D341Med (cell line): ENCODE results near the gene RAC2.

ENCODE experiments used
- DNase-seq: peaks from one replicate; pipeline ENCODE4 v3.0.0; 2012; ENCODE audit warnings: low spot score

Gene RAC2

DNA sequence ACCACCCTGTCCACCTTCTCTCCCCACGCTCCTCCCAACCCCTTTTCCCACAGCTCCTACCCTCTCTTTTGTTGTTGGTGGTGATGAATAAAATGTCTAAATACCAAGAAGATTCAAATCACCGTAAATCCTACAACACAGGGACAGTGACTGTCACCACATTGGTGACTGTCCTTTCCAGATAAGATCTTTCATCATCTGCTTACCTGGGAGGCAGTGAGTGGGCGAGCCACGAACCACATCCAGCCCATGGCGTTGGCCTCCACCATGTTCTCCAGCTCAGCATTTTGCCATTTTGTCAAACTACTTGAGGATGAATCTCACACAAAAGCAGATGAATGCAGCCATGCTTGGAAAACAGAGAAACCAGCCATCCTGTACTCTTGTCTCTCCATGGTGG lies 31.6 kb upstream of the RAC2 start:
- DNase-seq = no peak

DNA sequence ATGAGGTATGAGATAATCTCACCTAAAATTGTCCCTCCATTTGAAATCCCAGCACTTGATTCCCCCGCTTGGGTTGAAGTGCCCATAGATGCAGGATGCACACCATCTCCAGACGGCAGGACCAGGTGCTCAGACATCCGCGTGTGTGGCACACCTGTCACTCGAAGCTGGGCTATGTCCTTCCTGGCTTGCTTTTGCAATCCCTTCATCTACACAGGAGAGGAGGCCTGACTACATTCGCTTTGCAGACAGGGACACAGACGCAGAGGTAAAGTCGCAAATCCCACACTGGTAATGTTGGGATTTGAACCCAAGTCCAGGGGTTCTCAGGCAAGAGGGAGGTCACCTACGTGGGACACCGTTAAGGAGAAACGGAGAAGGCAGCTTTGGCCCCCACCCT lies 31.1 kb upstream of the RAC2 start:
- no peak for DNase-seq

DNA sequence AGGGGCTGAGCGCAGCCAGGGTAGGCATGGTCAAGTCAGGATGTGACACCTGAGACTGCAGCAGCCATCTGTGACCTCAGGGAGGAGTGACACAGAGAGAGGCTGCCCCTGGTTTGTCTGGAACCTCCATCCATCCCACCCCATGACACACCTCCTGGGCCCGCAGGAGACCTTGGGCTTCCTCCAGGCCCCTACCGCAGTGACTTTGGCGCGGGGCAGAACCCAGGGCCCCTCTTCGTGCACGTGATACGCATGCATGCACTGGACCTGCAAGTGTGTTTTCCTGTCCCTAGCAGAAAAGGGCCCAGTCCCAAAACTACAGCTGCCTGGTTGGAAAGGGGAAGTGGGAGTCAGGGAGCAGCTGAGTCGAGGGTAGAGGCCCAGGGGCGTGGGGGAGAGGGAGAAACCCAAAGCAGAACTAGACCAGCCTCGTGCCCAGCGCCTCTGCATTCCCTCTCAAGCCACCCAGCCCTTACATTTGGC lies 30.4 kb upstream of the RAC2 start:
- no peak for DNase-seq

DNA sequence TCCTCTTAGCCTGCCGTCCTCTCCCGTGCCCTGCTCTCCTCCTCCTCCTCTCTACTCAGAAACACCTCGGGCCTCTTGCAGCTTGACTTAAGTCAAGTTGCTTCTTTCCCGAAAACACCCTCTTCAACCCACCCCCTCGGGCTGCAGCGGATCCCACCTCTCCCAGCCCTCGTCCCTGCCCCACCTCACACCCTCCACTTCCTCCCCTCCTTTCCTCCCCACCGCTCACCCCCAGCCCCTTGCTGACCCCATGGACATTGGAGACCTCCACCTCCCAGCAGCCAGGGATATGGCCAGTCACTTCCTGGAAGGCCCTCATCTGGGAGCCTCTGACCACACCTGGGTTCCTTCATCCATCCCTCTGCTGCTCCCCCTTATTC lies 29.8 kb upstream of the RAC2 start:
- no peak for DNase-seq

DNA sequence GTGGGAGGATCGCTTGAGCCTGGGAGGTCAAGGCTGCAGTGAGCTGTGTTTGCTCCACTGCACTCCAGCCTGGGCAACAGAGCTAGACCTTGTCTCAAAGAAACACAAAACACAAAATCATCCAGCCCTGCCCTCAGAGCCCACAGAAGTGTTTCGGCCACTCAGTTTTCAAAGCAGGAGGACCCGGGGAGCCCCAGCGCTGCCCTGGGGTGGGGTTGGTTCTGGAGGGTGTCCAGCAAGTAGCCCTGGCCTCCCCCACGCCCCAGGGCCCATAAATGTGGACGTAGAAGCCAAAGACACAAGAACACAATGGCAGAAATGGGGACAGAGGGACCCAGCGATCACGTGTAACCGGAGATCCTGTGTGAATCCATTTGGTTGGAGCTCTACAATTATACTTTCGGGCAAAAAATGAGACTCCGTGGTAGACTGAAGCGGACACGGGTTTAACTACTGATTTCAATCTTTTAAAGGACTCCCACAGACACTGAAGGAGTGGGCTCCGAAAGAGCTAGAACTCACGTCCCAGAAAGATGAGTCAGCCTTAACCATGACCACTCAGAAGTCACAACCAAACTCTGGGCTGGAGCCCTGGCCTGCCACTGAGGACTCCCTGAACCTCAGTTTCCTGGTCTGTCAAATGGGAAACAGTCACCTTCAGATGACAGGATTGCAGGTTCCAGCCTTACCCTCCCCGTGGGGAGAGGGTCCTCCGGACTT lies 29.2 kb upstream of the RAC2 start:
- no peak for DNase-seq

DNA sequence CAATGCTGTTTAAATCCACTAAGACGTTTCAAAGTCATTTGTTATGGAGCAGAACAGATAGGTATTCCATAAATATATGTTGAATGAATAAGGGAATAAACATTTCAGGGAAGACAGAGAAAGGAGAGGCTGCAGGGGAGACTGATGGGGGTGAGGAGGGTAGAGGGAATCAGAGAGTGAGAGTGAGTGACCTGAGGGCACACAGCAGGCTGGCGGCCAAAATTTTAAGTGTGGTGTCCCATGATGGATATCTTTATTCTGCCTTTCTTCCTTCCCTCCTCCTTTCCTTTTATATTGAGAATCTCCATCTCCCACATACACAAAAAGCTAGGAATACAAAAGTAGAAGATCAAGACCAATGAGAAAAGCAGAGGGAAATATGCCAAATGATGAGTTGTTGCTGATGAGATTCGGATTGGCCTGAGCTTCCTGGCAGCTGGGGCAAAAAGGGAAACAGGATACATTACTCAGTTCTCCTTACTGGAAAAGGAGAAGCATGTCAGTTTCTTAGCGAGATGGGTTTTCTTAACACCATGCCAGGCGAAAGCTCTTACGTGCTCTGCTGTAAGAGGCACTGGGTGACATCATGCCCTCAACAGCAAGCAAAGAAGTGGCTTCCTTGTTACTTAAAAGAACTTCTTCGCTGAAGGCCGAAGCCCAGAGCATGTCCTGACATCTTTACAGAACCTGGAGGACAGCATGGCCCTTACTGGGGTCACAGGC lies 27.0 kb upstream of the RAC2 start:
- no peak for DNase-seq

DNA sequence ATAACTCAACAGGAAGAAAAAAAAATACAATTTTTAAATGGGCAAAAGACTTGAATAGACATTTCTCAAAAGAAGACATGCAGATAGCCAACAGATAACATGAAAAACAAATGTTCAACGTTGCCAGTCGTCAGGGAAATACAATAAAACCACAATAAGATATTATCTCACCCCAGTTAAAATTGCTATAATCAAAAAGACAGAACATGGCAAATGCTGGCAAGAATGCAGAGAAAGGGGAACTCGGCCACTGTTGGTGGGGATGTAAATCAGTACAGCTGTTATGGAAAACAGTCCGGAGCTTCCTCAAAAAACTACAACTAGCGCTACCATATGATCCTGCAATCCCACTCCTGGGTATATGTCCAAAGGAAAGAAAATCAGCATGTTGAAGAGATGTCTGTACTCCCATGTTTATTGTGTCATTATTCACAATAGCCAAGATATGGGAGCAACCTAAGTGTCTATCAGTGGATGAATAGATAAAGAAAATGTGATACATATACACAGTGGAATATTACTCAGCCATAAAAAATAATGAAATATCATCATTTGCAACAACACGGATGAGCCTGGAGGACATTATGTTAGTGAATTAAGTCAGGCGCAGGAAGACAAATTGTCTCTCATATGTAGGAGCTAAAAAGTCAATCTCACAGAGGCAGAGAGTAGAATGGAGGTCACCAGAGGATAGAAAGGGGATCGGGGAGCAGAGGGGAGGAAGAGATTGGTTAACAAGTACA lies 26.0 kb upstream of the RAC2 start:
- DNase-seq = no peak

DNA sequence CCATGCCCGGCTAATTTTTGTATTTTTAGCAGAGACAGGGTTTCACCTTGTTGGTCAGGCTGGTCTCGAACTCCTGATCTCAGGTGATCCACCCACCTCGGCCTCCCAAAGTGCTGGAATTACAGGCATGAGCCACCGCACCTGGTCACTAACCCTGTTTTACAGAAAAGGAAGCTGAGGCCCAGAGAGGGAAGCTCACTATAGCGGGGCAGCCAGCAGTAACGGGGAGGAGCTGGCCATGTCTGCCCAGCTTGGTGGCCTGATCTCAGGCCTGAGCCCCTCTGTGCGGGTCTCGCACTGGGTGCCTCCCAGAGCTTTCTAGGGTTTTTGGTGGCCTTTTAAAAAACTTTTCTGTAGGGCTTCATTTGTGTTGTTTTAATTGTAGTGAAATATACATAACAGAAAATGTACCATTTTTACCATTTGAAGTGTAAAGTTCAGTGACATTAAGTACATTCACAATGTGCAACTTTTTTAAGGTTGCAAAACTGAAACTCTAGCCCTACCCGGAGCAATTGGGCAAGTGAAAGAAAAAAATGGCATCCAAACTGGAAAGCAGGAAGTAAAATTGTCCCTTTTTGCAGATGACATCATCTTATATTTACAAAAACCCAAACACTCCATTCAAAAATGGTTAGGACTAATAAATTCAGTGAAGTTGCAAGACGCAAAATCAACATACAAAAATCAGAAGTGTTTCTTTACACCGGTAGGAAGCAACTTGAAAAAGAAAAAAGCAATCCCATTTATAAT lies 23.8 kb upstream of the RAC2 start:
- no peak for DNase-seq

DNA sequence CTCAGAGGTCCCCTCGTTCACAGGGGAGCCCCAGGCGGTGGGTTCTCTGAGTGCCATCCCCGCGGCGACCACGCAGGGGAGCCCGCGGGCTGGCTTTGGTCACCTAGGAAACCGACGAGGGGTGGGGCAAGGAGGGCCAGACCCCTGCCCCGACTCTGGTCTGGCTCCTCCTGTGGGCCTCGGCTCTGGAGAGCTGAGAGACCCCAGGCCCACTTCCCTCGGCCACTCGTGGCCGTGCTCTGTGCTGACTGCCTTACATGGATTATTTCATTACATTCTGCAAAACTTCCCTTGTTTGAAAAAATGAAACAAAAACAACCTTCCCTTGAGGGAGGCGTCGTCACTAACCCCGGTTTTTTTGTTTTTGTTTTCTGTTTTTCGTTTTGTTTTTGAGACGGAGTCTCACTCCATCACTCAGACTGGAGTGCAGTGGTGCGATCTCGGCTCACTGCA lies 23.1 kb upstream of the RAC2 start:
- DNase-seq = peak; percentile 86

DNA sequence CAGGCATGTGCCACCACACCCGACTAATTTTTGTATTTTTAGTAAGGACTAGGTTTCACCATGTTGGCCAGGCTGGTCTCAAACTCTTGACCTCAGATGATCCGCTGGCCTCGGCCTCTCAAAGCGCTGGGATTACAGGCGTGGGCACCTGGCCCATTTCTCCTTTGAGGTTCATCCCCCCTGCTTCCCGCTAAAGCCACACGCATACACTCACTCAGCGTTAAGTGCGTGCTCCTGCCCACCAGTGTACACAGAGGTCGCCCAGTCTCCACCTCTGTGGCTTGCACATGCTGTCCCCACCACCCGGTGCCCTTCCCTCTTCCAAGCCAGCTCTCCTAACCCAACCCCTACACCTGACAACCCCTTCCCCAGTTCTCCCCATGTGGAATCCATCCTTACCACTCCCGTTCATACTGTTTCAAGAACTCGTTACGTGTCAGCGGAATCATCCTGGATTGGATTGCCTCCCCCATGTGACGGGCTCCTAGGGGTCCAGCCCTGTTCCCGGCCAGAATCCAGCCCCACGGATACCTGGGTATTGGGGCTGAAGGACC lies 22.6 kb upstream of the RAC2 start:
- DNase-seq = no peak

DNA sequence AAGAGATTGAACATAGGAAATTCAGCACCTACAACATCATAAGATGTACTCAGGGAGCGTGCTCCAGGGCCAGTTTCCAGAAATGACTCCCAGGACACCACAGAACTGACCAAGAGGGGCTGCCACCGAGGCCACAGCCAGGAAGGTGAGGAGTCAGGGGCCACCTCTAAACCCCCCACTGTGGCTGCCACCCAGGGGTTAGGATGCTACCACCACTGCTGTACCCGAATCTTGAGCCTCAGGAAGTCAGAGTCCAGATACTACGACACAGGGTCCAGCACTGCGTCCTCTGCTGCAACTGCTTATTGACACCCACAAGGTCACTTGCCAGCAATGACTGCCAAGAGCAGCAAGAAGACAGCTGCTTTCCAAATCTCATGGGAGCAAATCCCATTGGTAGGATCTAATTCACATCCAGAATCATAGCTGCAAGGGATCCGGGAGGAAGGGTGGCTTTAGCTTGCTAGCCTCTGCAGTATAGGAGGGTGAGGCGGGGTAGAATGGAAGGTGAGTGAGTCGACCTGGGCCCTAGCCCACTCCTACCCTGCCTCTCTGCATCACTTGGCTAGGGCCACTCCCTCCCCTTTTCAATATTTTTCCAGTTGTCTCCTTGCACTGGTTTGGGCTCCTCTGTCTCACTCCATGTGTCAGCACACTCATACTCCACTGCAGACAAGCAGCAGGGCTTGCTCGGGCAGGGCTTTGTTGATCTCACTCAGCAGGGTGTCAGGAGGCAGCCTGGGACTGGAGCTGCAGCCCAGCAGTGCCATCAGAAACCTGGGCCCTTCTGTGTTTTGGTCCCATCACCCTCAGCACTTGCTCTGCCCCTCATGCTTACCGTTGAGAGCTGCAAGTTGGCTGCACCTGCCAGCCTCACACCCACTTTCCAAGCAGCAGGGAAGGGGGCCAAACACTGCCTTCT lies 20.2 kb upstream of the RAC2 start:
- DNase-seq = no peak

DNA sequence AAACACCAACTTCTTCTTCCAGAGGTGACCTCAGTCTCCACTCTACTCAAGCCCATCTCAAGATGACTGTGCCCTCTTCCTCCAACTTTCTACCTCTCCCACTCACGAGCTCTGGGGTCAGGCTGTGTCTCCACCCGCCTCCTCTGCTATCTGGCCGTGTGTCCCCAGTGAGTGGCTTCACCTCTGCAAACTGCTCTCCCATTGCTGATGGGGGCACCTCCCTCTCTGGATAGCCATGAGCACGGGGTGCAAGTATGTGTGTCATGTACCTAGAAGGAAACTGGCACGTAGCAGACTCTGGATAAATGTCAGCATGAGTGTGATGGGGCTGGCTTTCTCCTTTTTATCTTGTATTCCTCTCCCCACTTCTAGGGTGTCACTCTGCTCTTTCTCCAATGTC lies 18.3 kb upstream of the RAC2 start:
- no peak for DNase-seq

DNA sequence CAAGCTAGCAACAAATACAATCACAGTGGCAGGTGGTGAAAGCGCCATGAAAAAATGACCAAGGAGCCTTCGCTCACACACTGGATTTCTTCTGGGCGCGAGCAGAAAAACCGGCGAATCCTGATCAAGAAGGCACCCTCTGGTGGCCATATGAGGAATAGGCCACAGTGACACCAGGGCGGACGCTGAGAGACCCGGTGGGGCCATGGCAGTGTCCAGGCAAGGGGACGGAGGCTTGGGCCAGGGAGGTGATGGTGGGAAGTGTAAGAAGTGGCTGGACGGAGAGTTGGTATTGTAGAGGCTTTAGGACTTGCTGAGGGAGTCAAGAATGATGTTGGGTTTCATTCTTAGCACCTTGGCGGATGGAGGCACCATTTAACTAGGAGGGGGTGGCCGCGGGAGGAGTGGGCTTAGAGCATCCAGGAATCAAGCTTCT lies 16.9 kb upstream of the RAC2 start:
- peak; percentile 84 for DNase-seq

DNA sequence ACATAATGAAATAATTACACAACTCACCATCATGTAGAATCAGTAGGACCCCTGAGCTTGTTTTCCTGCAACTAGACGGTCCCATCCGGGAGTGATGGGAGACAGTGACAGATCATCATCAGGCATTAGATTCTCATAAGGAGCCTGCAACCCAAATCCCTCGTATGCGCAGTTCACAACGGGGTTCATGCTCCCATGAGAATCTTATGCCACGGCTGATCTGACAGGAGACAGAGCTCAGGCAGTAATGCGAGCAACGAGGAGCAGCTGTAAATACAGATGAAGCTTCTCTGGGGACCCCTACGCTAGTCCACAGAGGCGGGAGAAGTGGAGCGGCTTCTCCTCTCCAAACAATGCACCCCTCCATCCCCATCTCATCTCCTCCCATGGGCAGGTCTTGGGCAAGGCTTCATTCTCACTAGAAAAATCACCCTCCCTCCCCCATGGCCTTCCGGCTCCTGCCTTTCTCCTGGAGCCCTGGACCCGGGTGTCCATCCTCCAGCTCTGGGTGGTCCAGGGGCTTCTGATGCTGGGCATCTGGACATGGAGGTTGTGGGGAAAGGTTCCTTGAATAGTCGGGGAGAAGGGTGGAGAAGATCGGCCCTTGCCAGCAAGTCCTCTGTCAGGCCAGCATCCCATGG lies 16.2 kb upstream of the RAC2 start:
- DNase-seq = no peak

DNA sequence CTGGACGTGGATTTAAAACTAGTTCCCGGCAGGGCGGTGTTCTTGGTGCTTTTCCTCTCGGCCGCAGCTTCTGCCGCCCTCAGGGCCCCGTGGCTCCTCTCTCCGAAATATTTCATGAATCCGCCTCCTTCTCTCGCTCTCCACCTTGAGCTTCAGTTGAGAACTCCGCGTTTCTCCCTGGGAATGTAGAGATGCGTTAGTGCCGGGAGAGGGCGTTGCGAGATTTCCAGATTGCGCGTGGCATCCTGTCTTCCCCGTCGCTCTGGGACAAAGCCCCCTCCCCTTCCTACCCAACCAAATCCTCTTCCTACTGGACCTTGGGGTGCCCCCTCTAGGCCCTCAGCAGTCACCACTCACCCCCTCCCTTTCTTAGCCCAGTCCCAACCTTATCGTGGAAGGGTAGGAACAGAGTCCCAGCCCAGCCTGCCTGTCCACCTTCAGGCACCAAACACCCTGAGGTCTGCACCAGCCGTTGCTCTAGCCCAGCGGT lies 15.5 kb upstream of the RAC2 start:
- peak; percentile 62 for DNase-seq

DNA sequence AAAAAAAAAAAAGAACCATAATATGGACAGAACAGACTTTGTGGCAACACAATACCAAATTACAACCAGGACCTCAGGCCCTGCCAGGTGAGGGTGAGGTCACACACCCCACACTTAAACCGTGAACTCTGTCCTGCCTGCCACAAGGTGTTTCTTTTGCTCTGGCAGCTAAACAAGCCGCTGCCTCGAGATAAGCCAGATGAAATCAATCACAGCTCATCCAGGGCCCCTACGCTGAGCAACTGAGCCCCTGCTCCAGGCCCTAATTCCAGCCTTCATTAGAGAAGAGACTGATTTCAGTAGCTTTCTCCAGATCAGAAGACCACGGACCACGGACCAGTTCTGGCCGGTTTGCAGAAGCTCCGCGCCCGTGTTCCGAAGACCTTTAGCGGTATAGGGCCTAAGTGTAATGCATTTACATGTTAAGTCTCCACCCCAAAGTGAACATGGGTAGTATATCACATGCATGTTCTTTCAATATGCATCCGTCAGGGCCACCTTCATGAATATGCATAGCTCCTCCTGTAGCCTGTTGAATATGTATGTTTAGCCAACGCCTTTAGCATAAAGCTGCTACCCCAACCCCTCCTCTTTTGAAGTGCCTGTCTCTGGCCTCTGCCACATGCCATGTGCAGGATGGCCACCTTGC lies 14.8 kb upstream of the RAC2 start:
- DNase-seq = no peak

DNA sequence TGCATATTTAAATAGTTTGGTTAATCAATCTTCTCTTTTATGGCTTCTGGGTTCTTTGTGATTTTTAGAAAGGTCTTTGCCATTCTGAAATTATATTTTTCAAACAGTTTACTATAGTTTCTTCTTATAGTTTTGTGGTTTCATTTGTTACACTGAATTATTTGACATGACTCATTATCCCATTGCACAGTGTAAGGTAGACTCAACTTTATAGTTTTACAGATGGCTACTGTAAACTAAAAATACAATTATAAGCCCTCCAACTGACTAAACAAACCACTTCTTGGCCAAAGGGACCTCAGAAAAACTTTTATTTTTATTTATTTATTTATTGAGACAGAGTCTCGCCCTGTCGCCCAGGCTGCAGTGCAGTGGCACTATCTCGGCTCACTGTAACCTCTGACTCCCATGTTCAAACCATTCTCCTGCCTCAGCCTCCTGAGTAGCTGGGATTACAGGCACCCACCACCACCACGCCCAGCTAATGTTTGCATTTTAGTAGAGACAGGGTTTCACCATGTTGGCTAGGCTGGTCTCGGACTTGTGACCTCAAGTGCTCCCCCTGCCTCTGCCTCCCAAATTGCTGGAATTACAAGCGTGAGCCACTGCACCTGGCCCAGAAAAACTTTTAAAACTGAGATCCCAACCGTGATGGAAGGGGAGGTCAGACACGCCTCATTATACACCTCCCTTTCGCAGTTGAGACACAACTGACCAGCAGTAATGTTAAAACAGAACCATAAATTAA lies 14.1 kb upstream of the RAC2 start:
- DNase-seq = no peak

DNA sequence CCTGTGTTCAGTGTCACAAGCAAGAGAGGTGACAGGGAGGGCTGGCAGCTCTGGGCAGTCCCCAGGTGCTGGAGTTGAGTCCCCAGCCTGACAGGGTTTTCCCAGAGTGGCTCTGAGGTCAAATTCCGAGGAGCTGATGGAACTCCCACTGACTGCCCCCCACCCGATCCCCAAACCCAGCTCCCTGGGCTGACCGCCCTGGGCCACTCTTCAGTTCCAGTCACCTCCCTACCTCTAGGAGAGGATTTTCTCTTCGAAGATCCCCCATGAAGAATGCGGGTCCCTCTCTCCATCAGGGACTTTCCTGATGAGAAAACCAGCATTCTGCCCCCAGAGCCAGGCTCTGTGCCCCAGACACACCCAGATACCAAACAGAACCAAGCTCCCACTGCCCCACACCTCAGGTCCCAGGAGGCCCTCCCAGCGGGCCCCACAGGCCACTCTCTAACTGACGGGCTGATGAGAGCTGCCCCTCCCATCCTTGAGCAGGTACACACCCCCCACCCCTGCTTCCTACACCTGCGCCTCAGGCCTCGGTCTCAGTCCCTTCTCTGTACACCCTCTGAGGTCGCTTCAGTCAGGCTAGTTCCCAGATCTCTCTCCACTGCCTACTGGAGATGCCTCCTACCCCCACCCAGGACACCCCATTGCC lies 12.1 kb upstream of the RAC2 start:
- peak; percentile 15 for DNase-seq
